Suppressor macrophage (primary cell): ENCODE measurements around the gene GOLGA8J.
"Not testable (repeated sequence)": the region's sequence is repeated elsewhere in the genome, so short reads cannot be mapped to it uniquely, and the experiment has no call there.

ENCODE experiments used
- DNase-seq, 4 experiments: peaks; one replicate each; pipeline ENCODE4 v3.0.0-alpha.2; 2020 to 2022
- total RNA-seq, 17 experiments: gene quantifications; one replicate each; lab custom pipeline; 2026; ENCODE audit warnings: mixed read lengths in 6 of 17, inconsistent platforms in 3 of 17; lab: John Stamatoyannopoulos, UW

Gene GOLGA8J
- 0 to 0.77 (median 0.05) reads per million in 17 experiments for total RNA-seq

- not testable (repeated sequence) for DNase-seq
Observed at GRCh38 chr15:30082655-30083054, at the start of gene GOLGA8J. Gene GOLGA8J, plus strand, starts transcription at chr15:30082955. Its CDS starts 98 bp downstream, at chr15:30083053.

DNA sequence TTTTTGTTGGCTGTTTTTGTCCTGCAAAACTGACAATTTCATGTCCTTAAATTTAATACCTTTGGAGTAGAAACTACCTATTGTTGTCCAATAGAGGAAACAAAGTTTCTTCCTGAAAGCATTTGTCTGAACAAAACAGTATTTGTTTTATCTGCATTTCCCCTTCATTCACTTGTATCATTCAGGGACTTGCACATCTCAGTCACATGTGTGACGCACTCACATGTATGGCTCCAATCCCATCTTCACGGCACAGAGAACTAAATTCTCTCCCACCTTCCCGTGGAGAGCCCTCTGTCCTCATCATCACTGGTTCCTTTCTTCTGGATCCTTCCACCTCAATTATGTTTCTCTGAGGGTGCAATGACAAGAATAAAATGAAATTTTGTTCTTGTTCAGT lies 49.5 kb upstream of the GOLGA8J start:
- DNase-seq = no peak

- DNase-seq = no peak
Observed at GRCh38 chr15:30033763-30034162, 49.0 kb upstream of the GOLGA8J start.

GRCh38 chr15:30036036-30036703 lies 46.6 kb upstream of the GOLGA8J start:
- DNase-seq = no peak

DNA sequence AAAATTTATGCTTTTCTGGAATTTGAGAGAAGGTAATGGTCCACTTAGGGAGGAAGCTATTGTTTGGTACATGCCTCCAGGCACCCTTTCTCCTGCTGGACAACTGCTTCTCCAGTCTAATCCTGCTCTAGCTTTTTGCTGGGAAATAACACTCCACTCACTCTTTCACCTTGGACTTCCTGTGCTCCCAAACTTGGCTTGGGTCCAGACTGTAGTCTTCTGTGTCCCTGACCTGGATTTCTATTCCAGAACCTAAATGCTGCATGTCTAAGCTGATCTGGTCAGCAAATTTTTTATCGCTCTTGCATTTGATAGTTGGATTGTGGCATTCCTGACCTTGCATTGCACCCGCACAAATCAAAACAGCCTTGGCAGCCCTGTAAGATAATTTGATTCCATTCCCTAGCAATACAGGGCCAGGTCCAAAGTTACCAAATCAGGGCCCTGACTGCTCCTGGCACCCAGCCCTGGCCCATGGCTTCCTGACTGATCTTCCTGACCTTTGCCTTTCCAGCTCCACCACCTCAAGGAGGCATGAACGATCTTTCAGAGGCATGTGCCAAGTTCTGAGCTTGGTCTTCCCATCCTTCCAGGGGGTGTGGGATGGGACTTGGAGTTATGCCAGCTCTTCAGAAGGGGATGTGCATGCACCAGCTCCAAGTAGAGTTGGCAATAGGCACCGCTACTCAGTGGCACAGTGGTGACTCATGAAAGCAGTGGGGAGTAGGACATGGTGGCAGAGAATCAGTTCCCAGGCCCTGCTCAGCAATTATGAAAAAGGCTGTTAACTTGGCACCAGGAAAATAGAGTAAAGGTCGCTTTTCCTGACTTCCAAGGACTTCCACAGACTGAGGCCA lies 43.9 kb upstream of the GOLGA8J start:
- no peak for DNase-seq

GRCh38 chr15:30041868-30042267 lies 40.9 kb upstream of the GOLGA8J start:
- DNase-seq = no peak

GRCh38 chr15:30042556-30042955 lies 40.2 kb upstream of the GOLGA8J start:
- DNase-seq = no peak

GRCh38 chr15:30043211-30043655 lies 39.5 kb upstream of the GOLGA8J start:
- no peak for DNase-seq

DNA sequence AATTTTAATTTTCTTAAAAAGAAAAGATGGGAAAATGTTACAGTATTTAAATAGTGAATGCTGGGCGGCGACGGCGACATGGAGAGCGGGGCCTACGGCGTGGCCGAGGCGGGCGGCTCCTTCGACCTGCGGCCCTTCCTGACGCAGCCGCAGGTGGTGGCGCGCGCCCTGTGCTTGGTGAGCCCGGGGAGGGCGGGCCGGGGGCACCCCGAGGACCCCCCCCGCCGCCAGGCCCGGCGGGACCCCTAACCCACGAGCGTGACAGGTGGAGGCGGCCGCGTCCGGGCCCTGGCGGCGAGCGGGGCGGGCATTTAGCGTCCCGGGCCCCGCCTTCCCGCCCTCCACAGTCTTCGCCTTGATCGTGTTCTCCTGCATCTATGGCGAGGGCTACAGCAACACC lies 38.4 kb upstream of the GOLGA8J start:
- DNase-seq = no peak

GRCh38 chr15:30044826-30045225 lies 37.9 kb upstream of the GOLGA8J start:
- DNase-seq = not testable (repeated sequence)

DNA sequence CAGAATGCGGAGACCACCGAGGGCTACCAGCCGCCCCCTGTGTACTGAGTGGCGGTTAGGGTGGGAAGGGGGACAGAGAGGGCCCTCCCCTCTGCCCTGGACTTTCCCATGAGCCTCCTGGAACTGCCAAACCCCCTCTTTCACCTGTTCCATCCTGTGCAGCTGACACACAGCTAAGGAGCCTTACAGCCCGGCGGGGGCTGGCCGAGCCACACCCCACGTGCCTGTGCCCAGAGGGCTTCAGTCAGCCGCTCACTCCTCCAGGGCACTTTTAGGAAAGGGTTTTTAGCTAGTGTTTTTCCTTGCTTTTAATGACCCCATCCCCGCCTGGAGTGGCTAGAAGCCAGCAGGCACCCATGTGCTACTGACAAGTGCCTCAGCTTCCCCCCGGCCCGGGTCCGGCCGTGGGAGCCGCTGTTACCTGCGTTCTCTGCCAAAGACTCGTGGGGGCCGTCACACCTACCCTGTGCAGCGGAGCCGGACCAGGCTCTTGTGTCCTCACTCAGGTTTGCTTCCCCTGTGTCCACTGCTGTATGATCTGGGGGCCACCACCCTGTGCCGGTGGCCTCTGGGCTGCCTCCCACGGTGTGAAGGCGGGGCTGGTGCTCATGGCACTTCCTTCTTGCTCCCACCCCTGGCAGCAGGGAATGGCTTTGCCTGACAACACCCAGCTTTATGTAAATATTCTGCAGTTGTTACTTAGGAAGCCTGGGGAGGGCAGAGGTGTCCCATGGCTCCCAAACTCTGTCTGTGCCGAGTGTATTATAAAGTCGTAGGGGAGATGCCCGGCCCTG lies 37.3 kb upstream of the GOLGA8J start:
- DNase-seq = not testable (repeated sequence)

DNA sequence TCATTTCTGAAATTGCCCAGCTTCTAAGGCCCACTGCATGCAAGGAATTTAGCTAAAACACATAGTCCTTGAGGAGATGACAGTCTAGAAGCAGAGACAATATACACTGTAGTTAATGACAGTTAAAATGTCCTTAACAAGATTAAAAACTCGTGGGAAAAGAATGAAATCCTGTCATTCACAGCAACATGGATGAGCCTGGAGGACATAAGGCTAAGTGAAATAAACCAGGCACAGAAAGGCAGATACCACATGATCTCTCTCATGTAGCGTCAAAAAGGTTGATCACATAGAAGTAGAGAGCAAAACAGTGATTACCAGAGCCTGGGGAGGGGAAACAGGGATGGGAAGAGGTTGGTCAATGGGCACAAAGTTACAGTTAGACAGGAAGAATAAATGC lies 36.3 kb upstream of the GOLGA8J start:
- no peak for DNase-seq

DNA sequence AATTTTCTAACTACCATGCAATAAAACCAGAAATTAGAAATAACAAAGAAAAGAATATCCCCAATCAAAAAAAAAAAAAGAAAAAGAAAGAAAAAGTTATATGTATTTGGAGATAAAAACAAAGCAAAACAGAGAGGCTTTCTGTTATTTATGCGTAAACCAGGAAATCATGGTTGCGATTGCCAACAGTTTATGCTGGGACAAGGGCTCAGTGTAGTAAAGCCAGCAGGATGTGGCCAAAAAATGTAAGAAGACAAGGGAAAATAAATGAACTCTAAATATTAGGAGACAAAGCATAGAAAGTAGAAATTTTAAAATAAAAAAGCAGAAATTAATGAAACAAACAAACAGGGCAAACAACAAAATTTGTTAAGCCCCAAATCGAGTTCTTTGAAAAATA lies 27.2 kb upstream of the GOLGA8J start:
- no peak for DNase-seq

GRCh38 chr15:30056166-30056565 lies 26.6 kb upstream of the GOLGA8J start:
- no peak for DNase-seq

DNA sequence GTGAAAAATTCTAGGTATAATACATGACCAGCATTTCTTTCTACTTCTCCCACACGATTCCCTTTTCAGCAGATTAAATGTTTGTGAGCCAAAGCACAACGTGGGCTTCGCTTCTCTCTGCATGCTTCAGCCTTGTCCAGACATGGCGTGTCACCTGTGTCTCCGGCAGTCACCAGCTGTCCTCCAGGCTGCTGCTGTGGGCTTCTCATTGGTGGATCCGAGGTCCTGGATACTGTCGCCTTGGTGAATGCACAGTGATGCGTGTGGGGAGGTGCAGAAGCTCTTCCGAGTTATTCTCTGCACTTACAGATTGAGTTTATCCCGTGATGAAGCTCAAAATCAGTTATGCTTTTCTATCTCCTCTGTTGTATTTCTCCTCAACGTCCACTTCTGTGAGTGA lies 23.0 kb upstream of the GOLGA8J start:
- no peak for DNase-seq

DNA sequence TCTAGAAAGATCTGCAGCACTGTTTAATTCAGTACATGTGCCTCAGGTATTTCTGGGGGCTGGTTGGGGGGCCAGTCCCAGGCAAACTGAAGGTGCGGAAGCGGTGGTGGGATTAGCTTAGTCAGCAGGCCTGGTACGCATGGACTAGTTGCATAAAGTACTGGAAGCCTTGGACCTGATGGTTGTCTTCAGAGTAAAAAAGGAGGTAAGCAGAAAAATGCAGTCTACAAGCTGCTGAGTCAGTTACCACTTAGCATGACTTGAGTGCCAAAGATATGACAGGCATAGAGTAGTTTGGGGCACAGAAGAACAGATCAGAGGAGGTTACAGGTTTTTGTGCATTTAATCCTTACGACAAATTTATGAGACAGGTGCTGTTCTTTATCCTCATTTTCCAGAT lies 19.9 kb upstream of the GOLGA8J start:
- no peak for DNase-seq

DNA sequence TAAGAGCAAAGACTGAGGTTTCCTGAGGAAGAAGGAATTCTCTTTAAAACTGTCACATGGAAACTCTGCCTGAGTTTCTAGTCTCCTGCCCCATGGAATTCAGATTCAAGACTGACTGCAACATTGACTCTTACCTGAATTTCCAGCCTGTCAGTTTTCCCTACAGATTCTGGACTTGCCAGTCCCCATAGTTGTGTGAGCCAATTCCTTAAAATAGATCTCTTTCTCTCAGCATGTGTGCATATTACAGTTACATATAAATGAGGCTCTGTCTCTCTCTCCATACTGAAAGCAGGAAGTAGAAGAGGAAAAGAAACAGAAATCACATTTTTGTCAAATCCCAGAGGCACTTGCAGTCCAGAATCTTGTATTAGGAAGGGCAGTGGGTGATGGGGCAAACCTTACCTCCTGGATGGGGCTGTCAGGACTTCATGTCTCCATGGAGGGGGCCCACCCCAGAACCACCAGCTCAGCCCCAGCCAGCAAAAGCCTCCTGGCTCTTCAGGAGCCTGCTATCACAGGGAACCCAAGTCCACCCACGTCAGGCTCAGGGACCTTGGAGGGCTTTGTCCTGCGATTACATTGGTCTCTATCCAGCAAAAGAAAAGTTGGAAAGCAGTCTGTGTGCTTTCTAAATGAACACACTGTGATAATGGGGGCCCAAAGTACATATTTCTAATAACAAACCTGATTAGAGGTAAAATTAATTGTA lies 18.8 kb upstream of the GOLGA8J start:
- no peak for DNase-seq

GRCh38 chr15:30065025-30065801 lies 17.5 kb upstream of the GOLGA8J start:
- DNase-seq = no peak

DNA sequence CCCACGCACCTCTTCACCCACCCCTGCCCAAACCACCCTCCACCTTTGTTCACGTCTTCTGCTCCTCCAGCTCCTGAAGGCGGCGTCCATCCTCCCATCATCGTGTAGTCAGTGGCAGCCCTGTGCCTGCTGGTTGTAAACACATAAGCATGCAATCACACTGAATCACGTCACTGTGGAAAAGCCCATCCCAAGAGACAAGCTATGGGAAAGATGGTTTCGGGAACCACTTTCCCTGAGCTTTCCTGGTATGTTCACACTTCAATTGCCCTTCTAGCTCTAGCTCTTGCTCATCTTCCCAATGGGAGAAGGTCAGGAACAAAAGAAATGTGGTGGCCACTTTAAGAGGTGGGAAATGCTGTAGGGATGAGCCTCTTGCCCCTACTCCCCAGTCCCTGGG lies 14.4 kb upstream of the GOLGA8J start:
- no peak for DNase-seq

GRCh38 chr15:30072630-30073029 lies 10.1 kb upstream of the GOLGA8J start:
- DNase-seq = no peak

- no peak for DNase-seq
Observed at GRCh38 chr15:30073915-30074314, 8.8 kb upstream of the GOLGA8J start.

GRCh38 chr15:30080816-30081215 lies 1.9 kb upstream of the GOLGA8J start:
- not testable (repeated sequence) for DNase-seq
